GM12878 (cell line): ENCODE measurements around the gene MYO7B. TPM values are rescaled to one million over a fixed set of nuclear protein-coding genes. Genes with fewer than 3 reads are reported as not detected.

Source experiments
- ATAC-seq: fragments of 200-7000 bp; cut with Tn5 transposase; 3 replicates; pipeline ENCODE4 v1.9.1; 2020; ENCODE audit warnings: mild to moderate bottlenecking, moderate library complexity
- BruUV-seq: library from RNA; stranded (reverse); fragments of 400-500 nt; replicated peaks from 2 replicates; lab custom pipeline; 2021; lab: Mats Ljungman, UMichigan
- CTCF ChIA-PET: fragments of 300-600 bp; sonication (Branson Sonifier 250); formaldehyde crosslinking; extraction: SDS; loops from one replicate; lab custom pipeline; 2021; ENCODE audit warnings: inconsistent platforms; lab: Yijun Ruan, JAX
- POLR2A ChIA-PET: fragments of 350-600 bp; formaldehyde crosslinking; extraction: SDS; loops from one replicate; lab custom pipeline; 2021; ENCODE audit warnings: inconsistent platforms; lab: Charles Lee
- RAD21 ChIA-PET: fragments of 300-600 bp; sonication (Branson Sonifier 250); formaldehyde crosslinking; loops from one replicate; lab custom pipeline; 2023; ENCODE audit warnings: antibody characterized with exemption; ENCODE audit not compliant: unreplicated experiment; lab: Charles Lee
- SMC1A ChIA-PET: fragments of 300-600 bp; sonication (Branson Sonifier 250); formaldehyde crosslinking; loops from one replicate; lab custom pipeline; 2023; ENCODE audit not compliant: unreplicated experiment, uncharacterized antibody; lab: Charles Lee
- DNase-seq: peaks from one replicate; pipeline ENCODE4 v3.0.0-alpha.2; 2011; ENCODE audit warnings: low read depth, low spot score
- FAIRE-seq: peaks from 3 replicates; lab custom pipeline; 2011; peaks lifted over from hg19 to GRCh38; lab: Jason Lieb, UNC
- H2AFZ ChIP-seq: 2 replicates; pipeline ENCODE4 v1.6.0; 2011; ENCODE audit warnings: low read depth, low read length, control low read depth; ENCODE audit not compliant: control insufficient read depth
- H3K27ac ChIP-seq: 2 replicates; pipeline ENCODE4 v1.5.1; 2011; ENCODE audit warnings: control low read depth; ENCODE audit not compliant: control insufficient read depth, insufficient read depth
- H3K27me3 ChIP-seq, 2 experiments: replicated peaks in 1 of 2; 2 replicates each; pipeline versions ENCODE4 v1.6.0 to v1.6.1; 2011; ENCODE audit warnings: low read length in 1 of 2; ENCODE audit not compliant: control insufficient read depth in 2 of 2, insufficient read depth in 2 of 2
- H3K36me3 ChIP-seq, 2 experiments: 2 replicates each; pipeline ENCODE4 v1.5.1; 2011; ENCODE audit warnings: low read length in 1 of 2; ENCODE audit not compliant: control insufficient read depth in 2 of 2, insufficient read depth in 2 of 2
- H3K4me1 ChIP-seq: 2 replicates; pipeline ENCODE4 v1.6.1; 2011; ENCODE audit warnings: mild to moderate bottlenecking, low read length, moderate library complexity, mixed read lengths; ENCODE audit not compliant: control insufficient read depth, insufficient read depth
- H3K4me2 ChIP-seq: 2 replicates; pipeline ENCODE4 v1.6.0; 2011; ENCODE audit warnings: control low read depth; ENCODE audit not compliant: control insufficient read depth, insufficient read depth
- H3K4me3 ChIP-seq: fragments of 200-600 bp; sonication (generic); 2 replicates; pipeline ENCODE4 v1.5.1; 2016
- H3K79me2 ChIP-seq: 2 replicates; pipeline ENCODE4 v1.6.0; 2011; ENCODE audit warnings: low read length; ENCODE audit not compliant: control insufficient read depth, insufficient read depth
- H3K9ac ChIP-seq: 2 replicates; pipeline ENCODE4 v1.8.0; 2011; ENCODE audit warnings: low read length, control low read depth, mixed read lengths; ENCODE audit not compliant: control insufficient read depth, insufficient read depth
- H3K9me3 ChIP-seq: replicated peaks from 3 replicates; pipeline ENCODE4 v1.5.1; 2011; ENCODE audit warnings: mild to moderate bottlenecking, low read length; ENCODE audit not compliant: control insufficient read depth, insufficient read depth
- H4K20me1 ChIP-seq: 2 replicates; pipeline ENCODE4 v1.6.0; 2011; ENCODE audit not compliant: control insufficient read depth, insufficient read depth
- CTCF ChIP-seq, 3 experiments: IDR thresholded peaks in 2 of 3; conservative IDR thresholded peaks in 1 of 3; 2 replicates each; pipeline ENCODE4 v1.5.1; 2011; ENCODE audit warnings: low read depth in 3 of 3, low read length in 3 of 3, mild to moderate bottlenecking in 3 of 3, control low read depth in 2 of 3, moderate library complexity in 2 of 3, inconsistent platforms in 1 of 3, mixed read lengths in 1 of 3; ENCODE audit not compliant: control insufficient read depth in 2 of 3, insufficient read depth in 1 of 3; ENCODE audit errors: extremely low read depth in 1 of 3
- JUND ChIP-seq: IDR thresholded peaks from 2 replicates; pipeline ENCODE4 v1.6.1; 2012; ENCODE audit warnings: low read depth, mild to moderate bottlenecking, low read length, improper control_type of control experiment, moderate library complexity
- REST ChIP-seq: IDR thresholded peaks from 2 replicates; pipeline ENCODE4 v1.6.1; 2012; ENCODE audit warnings: mild to moderate bottlenecking, low read depth, low read length
- RUNX3 ChIP-seq: IDR thresholded peaks from 2 replicates; pipeline ENCODE4 v1.6.1; 2012; ENCODE audit warnings: low read length, inconsistent platforms
- STAT1 ChIP-seq: fragments of 450-650 bp; conservative IDR thresholded peaks from 2 replicates; pipeline ENCODE4 v1.6.1; 2014; ENCODE audit warnings: antibody characterized with exemption, mild to moderate bottlenecking
- STAT3 ChIP-seq: IDR thresholded peaks from 2 replicates; pipeline ENCODE4 v1.6.1; 2011; ENCODE audit warnings: low read depth, low read length, improper control_type of control experiment
- ZNF622 ChIP-seq: fragments of 450-650 bp; IDR thresholded peaks from 2 replicates; pipeline ENCODE4 v1.6.1; 2017; ENCODE audit warnings: mild to moderate bottlenecking, inconsistent platforms
- WGBS: methylation state at CpG from one replicate; pipeline ENCODE4 v1.1.6; 2016; ENCODE audit warnings: low lambda C conversion rate; ENCODE audit not compliant: insufficient replicate concordance, insufficient coverage; ENCODE audit errors: missing lambda C conversion rate; 5-methylcytosine and 5-hydroxymethylcytosine counted together
- in situ Hi-C: fragments of 300-500 bp; cut with MboI; formaldehyde crosslinking; loops from 9 replicates; pipeline ENCODE4 v1.14.3; 2018; ENCODE audit warnings: mixed read lengths
- intact Hi-C: fragments of 100-400 bp; cut with micrococcal nuclease; formaldehyde crosslinking; loops from one replicate; pipeline ENCODE4 v1.14.2; 2022; ENCODE audit not compliant: unreplicated experiment
- polyA plus RNA-seq, 11 experiments: library from polyadenylated mRNA; depleted of rRNA in 4 of 11; unstranded in 6 of 11; stranded (reverse) in 5 of 11; fragments of >200 nt; fragmentation: Nextera tagmentation in 4 of 11; fragmentation: Illumina TruSeq in 1 of 11; extraction: Ambion mirVana in 4 of 11; extraction: Trizol in 1 of 11; gene quantifications; 1 replicate in 1 of 11; 2 replicates in 10 of 11; pipeline versions ENCODE4 v1.2.1 to v1.2.3, GENCODE V29; 2011 to 2016; ENCODE audit warnings: inconsistent platforms in 2 of 11, missing spikeins in 2 of 11, low read depth in 1 of 11
- total RNA-seq, 4 experiments: library from RNA; depleted of rRNA in 3 of 4; stranded (reverse); fragments of >200 nt in 3 of 4; fragmentation: Illumina TruSeq in 1 of 4; extraction: Trizol in 1 of 4; gene quantifications; 2 replicates each; pipeline versions ENCODE4 v1.2.1 to v1.2.3, GENCODE V29; 2013 to 2021
- TF ChIP-seq, protein P1 (sequence below): fragments of 450-650 bp; IDR thresholded peaks from 2 replicates; pipeline ENCODE4 v1.6.1; 2016; ENCODE audit warnings: mild to moderate bottlenecking

The MYO7B gene
- total and polyA plus RNA-seq, 10 of the 15 experiments (the other 5 are each of a cell fraction or from before 2014, with no cell fraction given) = 0.08 to 4.8 (median 1.2) TPM

DNA sequence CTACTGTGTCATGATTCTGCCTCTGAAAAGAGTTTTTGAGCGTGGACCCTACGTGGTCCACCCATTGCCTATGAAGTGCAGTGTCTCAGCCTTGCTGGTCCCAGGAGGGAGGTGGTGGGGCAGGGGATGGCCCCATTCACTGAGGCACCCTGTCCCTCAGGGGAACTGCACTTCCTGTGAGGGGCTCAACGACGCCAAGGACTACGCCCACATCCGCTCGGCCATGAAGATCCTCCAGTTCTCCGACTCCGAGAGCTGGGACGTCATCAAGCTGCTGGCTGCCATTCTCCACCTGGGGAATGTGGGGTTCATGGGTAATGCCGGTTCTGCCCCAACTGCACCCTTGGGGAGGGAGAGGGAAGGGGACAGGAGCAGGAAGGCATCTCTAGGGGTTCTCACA, 42.5 kb downstream of the MYO7B start (continued):
- TF ChIP-seq JUND = no peak
- TF ChIP-seq, all 136 proteins: peak for 1

DNA sequence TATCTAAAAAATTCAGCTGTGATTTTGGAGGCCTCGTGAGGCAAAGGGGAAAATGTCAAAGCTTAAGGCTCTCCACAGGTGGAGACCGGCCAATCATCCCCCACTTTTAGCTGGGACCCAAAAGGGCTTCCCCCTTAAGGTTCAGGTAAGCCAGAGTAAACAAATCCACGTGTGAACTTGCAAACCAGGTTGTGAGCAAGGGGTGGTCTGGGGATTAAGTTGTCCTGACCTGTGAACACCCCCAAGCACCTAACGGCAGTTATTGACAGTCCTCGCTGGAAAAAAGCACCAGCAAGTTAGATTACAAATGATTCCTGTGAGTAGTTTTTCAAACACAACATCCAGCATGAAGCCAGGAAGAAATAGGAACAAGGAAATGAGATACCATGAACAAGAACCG, 42.9 kb downstream of the MYO7B start:
- Histone ChIP-seq H3K4me3 (no peak overlapping the region), H2AFZ (no peak overlapping the region), H3K36me3 (no peaks in the 10 kb centered on the region), H3K4me1 (peaks cover 23% of the 10 kb centered on the region), H3K79me2 (no peaks in the 10 kb centered on the region), H3K9ac (no peak overlapping the region), H4K20me1 (no peaks in the 10 kb centered on the region), H3K9me3 (no peaks in the 10 kb centered on the region), H3K4me2 (no peak overlapping the region), H3K27me3 (peaks cover 0 to 1% of the 10 kb centered on the region in 2 experiments; a peak in 1 of 4 replicates), H3K27ac (no peak overlapping the region)
- ATAC-seq = no peak
- WGBS = 31% methylated on average over 6 of the region's 6 CpGs
- FAIRE-seq = no peak
- ChIA-PET SMC1A (interaction anchor here (1.2 kb wide), 2 partner anchors 15 to 22 kb away, joined by 3 to 5 read pairs; no protein-coding TSS in a partner anchor), RAD21 (no interaction called here), CTCF (interaction anchor here (2.3 kb wide), 1 partner anchor 13 kb away, joined by 10 read pairs; no protein-coding TSS in a partner anchor), POLR2A (no interaction called here)
- no peak for DNase-seq
- BruUV-seq = no TSS peak
- intact Hi-C loops (no loop called here), in situ Hi-C loops (no loop called here)
- TF ChIP-seq ZNF622 (no peak), RUNX3 (no peak), CTCF (IDR thresholded peaks at IDR 0.05 in 2 of 3, conservative IDR thresholded peaks at IDR 0.05 in 1 of 3; ENCODE audit: control insufficient read depth in 2 of 3, extremely low read depth in 1 of 3, insufficient read depth in 1 of 3, low read depth in 3 of 3, low read length in 3 of 3) (no peak), REST (no peak), STAT1 (no peak), STAT3 (no peak)
- TF ChIP-seq, protein P1, sequence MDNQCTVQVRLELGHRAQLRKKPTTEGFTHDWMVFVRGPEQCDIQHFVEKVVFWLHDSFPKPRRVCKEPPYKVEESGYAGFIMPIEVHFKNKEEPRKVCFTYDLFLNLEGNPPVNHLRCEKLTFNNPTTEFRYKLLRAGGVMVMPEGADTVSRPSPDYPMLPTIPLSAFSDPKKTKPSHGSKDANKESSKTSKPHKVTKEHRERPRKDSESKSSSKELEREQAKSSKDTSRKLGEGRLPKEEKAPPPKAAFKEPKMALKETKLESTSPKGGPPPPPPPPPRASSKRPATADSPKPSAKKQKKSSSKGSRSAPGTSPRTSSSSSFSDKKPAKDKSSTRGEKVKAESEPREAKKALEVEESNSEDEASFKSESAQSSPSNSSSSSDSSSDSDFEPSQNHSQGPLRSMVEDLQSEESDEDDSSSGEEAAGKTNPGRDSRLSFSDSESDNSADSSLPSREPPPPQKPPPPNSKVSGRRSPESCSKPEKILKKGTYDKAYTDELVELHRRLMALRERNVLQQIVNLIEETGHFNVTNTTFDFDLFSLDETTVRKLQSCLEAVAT = no peak
